Measurements from ENCODE around the gene FYB1.

DNA sequence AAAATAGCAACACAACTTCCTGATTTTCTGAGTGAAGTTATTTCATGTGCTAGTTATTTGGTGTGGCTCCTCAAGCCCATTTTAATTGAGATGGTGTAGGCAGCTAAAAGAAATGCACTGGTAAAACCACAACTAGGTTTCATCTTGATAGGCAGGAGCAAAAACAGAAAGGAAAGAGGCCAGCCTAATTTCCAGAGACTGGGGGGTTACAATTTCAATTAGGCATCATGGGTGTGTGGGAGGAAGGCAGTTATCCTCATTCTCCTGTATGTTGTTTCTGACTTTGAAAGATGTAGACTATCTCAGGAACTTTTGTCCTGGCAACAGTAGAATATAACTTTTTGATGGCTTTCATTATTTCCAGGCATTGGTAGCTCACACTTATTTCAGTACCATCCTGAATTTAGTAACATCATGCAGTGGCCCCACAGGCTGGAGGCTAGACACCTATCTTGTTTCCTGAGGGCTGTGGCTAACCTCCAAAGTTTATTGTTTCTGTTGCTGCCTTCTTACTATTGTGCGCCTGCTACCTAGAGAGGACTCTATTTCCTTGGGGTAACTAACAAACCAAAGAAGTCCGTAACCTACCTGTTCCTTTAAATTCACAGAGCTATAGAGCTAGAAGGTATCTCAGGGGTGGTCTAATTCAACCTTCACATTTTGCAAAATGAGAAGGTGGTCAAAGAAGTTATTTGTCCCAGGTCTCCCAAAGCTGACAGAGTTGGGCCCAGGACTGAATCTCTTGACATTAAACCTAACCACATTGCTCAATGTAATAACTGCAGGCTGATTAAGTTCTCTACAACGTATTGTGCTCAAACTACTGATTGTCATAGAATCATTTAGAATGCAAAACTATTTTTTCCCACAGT, 42.4 kb downstream of the FYB1 start:
- TF ChIP-seq, protein P1, sequence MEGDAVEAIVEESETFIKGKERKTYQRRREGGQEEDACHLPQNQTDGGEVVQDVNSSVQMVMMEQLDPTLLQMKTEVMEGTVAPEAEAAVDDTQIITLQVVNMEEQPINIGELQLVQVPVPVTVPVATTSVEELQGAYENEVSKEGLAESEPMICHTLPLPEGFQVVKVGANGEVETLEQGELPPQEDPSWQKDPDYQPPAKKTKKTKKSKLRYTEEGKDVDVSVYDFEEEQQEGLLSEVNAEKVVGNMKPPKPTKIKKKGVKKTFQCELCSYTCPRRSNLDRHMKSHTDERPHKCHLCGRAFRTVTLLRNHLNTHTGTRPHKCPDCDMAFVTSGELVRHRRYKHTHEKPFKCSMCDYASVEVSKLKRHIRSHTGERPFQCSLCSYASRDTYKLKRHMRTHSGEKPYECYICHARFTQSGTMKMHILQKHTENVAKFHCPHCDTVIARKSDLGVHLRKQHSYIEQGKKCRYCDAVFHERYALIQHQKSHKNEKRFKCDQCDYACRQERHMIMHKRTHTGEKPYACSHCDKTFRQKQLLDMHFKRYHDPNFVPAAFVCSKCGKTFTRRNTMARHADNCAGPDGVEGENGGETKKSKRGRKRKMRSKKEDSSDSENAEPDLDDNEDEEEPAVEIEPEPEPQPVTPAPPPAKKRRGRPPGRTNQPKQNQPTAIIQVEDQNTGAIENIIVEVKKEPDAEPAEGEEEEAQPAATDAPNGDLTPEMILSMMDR (conservative IDR thresholded peaks at IDR 0.05): no peak
- no peak for TF ChIP-seq EZH2 (IDR thresholded peaks at IDR 0.05; ENCODE audit: low read depth)
